Measurements from ENCODE around the gene PFDN6. TPM values are rescaled to one million over a fixed set of nuclear protein-coding genes. Genes with fewer than 3 reads are reported as not detected.
"Not testable (repeated sequence)": the region's sequence is repeated elsewhere in the genome, so short reads cannot be mapped to it uniquely, and the experiment has no call there.

The PFDN6 gene
- total RNA-seq, 4 donors from 2014 or later = 23.6 to 39.8 (median 28.1) TPM; not detected in 1

DNA sequence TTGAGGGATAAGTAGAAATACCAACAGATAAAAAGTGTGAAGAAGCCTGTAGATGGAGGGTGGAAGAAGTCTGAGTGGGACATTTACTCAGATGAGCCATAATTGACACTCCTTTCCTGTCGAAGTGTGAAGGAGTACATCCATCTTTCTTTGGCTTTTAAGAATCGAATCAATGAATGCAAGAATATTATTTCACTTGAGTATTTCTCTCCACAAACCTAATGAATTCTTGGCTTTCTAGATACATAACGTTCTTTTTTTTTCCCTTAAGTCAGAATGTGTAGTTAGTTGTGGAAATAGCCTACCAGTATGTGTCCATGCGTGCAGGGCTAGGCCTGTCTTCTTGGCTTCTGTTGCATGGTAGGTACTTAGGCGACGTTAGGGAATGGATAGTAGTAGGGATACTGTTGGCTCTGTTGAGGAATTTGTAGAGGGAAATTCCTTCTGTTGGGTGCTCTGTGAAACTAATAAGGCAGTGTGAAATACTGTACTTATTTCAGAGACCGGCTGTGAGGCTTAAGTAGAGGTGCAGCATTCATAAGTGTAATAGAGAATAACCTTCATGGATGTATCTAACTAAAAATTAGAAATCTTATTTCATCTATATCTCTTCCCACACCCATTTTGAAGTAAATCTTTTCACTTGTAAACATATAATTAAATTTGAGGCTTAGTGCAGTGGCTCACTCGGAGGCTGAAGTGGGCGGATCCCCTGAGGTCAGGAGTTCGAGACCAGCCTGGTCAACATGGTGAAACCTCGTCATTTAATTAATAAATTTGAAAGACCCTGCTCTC lies 16.1 kb upstream of the PFDN6 start:
- H3K4me3 ChIP-seq = peak overlapping the region in 3 of 4 donors; percentile 54 to 69 (median 65)
- 17 to 34% methylated on average over 7 to 11 of the region's 11 CpGs for WGBS, 2 donors (ENCODE audit: low coverage in 1 of 2)
- H3K9me3 ChIP-seq = no peaks in the 10 kb centered on the region
- no peak for DNase-seq
- TF ChIP-seq, protein P1, sequence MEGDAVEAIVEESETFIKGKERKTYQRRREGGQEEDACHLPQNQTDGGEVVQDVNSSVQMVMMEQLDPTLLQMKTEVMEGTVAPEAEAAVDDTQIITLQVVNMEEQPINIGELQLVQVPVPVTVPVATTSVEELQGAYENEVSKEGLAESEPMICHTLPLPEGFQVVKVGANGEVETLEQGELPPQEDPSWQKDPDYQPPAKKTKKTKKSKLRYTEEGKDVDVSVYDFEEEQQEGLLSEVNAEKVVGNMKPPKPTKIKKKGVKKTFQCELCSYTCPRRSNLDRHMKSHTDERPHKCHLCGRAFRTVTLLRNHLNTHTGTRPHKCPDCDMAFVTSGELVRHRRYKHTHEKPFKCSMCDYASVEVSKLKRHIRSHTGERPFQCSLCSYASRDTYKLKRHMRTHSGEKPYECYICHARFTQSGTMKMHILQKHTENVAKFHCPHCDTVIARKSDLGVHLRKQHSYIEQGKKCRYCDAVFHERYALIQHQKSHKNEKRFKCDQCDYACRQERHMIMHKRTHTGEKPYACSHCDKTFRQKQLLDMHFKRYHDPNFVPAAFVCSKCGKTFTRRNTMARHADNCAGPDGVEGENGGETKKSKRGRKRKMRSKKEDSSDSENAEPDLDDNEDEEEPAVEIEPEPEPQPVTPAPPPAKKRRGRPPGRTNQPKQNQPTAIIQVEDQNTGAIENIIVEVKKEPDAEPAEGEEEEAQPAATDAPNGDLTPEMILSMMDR (IDR thresholded peaks at IDR 0.05) = no peak
- TF ChIP-seq EP300 (IDR thresholded peaks at IDR 0.05; ENCODE audit: low read depth) = no peak
- TF ChIP-seq POLR2A (IDR thresholded peaks at IDR 0.05) = no peak
- no peak for TF ChIP-seq POLR2AphosphoS5 (IDR thresholded peaks at IDR 0.05)
- in situ Hi-C loops (cut with MboI; ENCODE audit: low pct_ligation_motif_present in 1 of 4, low pct_unique_long_range_greater_than_20kb in 1 of 4, low sequenced_read_pairs in 3 of 4) = no loop called here
- H3K27ac ChIP-seq = peak overlapping the region; percentile 91 to 97 (median 94)
- no peaks in the 10 kb centered on the region for H3K27me3 ChIP-seq
- intact Hi-C loops (cut with DNase I; ENCODE audit: low total_unique reads) = no loop called here
- peaks cover 0 to 6% (median under 1%) of the 10 kb centered on the region in 4 donors for H3K36me3 ChIP-seq
- peaks cover 33 to 64% (median 56%) of the 10 kb centered on the region in 4 donors for H3K4me1 ChIP-seq

DNA sequence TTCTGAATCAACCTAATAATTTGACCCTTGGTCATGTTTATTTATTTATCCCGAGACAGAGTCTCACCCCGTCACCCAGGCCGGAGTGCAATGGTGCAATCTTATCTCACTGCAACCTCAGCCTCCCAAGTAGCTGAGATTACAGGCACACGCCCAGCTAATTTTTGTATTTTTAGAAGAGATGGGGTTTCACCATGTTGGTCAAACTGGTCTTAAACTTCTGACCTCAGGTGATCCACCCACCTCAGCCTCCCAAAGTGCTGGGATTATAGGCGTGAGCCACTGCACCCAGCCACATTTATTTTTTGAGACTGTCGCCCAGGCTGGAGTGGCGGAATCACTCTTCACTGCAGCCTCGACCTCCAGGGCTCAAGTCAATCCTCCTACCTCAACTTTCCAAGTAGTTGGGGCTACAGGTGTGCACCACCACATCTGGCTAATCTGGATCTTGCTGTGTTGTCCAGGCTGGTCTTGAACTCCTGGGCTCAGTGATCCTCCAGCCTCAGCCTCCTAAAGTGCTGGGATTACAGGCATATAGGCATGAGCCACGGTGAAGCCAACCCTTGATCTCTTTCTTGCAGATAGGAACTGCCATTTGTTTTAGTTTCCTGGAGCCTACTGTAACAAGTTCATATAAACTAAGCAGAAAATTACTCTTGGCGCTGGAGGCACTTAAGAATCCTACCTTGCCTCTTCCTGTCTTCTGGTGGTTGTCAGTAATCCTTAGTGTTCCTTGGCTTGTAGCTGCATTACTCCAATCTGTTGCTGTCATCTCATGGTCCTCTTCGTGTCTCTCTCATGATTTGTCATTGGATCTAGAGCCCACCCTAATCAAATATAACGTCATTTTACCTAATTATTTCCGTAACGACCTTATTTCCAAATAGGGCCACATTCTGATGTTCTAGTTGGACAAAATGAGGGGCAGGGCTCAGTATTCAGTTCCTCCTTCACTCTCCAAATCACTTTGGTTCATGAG lies 15.2 kb upstream of the PFDN6 start:
- Histone ChIP-seq H3K27ac (peak overlapping the region; percentile 25 to 97 (median 92)), H3K27me3 (no peaks in the 10 kb centered on the region), H3K9me3 (no peaks in the 10 kb centered on the region), H3K4me1 (peaks cover 33 to 72% (median 57%) of the 10 kb centered on the region in 4 donors), H3K36me3 (no peaks in the 10 kb centered on the region), H3K4me3 (peak overlapping the region in 1 of 4 donors; percentile 4)
- in situ Hi-C loops (cut with MboI; ENCODE audit: low pct_ligation_motif_present in 1 of 4, low pct_unique_long_range_greater_than_20kb in 1 of 4, low sequenced_read_pairs in 3 of 4) (no loop called here), intact Hi-C loops (cut with DNase I; ENCODE audit: low total_unique reads) (no loop called here)
- TF ChIP-seq POLR2AphosphoS5 (IDR thresholded peaks at IDR 0.05) = no peak
- TF ChIP-seq EP300 (IDR thresholded peaks at IDR 0.05; ENCODE audit: low read depth) = no peak
- no peak for TF ChIP-seq POLR2A (IDR thresholded peaks at IDR 0.05)
- TF ChIP-seq, protein P1 (IDR thresholded peaks at IDR 0.05) = no peak
- 33 to 41% methylated on average over 9 to 14 of the region's 14 CpGs for WGBS, 2 donors (ENCODE audit: low coverage in 1 of 2)
- no peak for DNase-seq

DNA sequence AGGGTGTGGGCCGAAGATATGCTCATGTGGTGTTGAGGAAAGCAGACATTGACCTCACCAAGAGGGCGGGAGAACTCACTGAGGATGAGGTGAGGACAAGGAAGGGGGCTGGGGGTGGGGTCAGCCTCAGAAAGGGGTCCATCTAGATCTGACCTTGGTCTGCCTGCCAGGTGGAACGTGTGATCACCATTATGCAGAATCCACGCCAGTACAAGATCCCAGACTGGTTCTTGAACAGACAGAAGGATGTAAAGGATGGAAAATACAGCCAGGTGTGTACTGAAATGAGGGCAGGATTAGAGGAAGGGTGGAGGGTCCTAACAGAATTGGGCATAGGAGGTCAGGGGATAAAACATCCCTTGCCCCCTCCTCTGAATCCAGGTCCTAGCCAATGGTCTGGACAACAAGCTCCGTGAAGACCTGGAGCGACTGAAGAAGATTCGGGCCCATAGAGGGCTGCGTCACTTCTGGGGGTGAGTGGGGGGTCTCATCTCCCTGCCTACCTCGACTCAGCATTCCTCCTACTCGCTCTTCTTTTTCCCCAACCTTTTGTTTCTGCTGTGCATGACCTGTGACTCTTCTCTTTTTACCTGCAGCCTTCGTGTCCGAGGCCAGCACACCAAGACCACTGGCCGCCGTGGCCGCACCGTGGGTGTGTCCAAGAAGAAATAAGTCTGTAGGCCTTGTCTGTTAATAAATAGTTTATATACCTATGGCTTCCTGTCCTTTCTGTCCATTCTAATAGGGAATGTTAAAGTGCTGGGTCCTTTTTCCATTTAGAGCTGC lies 13.4 kb upstream of the PFDN6 start:
- H3K4me1 ChIP-seq = peaks cover 33 to 62% (median 55%) of the 10 kb centered on the region in 4 donors
- DNase-seq; H3K9me3 ChIP-seq; intact Hi-C loops (cut with DNase I; ENCODE audit: low total_unique reads); H3K27me3 ChIP-seq; in situ Hi-C loops (cut with MboI; ENCODE audit: low pct_ligation_motif_present in 1 of 4, low pct_unique_long_range_greater_than_20kb in 1 of 4, low sequenced_read_pairs in 3 of 4); H3K36me3 ChIP-seq: not testable (repeated sequence)
- peak overlapping the region; percentile 91 to 98 (median 94) for H3K27ac ChIP-seq
- H3K4me3 ChIP-seq = peak overlapping the region in 2 of 4 donors; percentile 62 to 80
- 59 to 68% methylated on average over 5 to 16 of the region's 16 CpGs for WGBS, 2 donors (ENCODE audit: low coverage in 1 of 2)

DNA sequence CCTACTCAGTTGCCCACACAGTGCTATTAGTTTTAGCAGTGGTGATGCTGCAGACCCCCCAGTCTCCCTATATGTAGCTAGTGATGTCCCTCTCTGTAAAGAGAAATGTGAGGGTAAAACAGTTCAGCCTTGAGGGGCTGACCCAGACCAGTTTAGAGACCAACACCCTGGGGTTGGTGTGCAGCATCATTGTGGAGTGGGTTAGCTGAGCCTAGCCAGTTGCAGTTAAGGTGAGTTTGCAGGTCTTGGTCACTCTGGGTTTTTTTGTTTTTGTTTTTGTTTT lies 12.9 kb upstream of the PFDN6 start:
- in situ Hi-C loops (cut with MboI; ENCODE audit: low pct_ligation_motif_present in 1 of 4, low pct_unique_long_range_greater_than_20kb in 1 of 4, low sequenced_read_pairs in 3 of 4) (no loop called here), intact Hi-C loops (cut with DNase I; ENCODE audit: low total_unique reads) (no loop called here)
- DNase-seq = no peak
- TF ChIP-seq EP300 (IDR thresholded peaks at IDR 0.05; ENCODE audit: low read depth) (no peak), POLR2A (IDR thresholded peaks at IDR 0.05) (no peak), POLR2AphosphoS5 (IDR thresholded peaks at IDR 0.05) (no peak)
- TF ChIP-seq, protein P1 (IDR thresholded peaks at IDR 0.05) = no peak
- no peaks in the 10 kb centered on the region for H3K27me3 ChIP-seq
- H3K27ac ChIP-seq = peak overlapping the region; percentile 91 to 98 (median 94)
- H3K4me3 ChIP-seq = peak overlapping the region; percentile 44 to 80 (median 63)
- H3K4me1 ChIP-seq = peaks cover 33 to 61% (median 54%) of the 10 kb centered on the region in 4 donors
- no peaks in the 10 kb centered on the region for H3K36me3 ChIP-seq
- no peaks in the 10 kb centered on the region for H3K9me3 ChIP-seq
